Panc1 (cell line): ENCODE measurements around the gene NOX5.

Experiments
- CTCF ChIP-seq: fragments of 450-650 bp; IDR thresholded peaks from 2 replicates; pipeline ENCODE4 v1.5.1; 2017; ENCODE audit warnings: mild to moderate bottlenecking
- POLR2AphosphoS5 ChIP-seq: IDR thresholded peaks from 2 replicates; pipeline ENCODE4 v1.6.1; 2012; ENCODE audit warnings: mild to moderate bottlenecking, low read depth, low read length, moderate library complexity
- TF ChIP-seq, protein P1 (sequence below), 2 experiments: IDR thresholded peaks; 2 replicates each; pipeline ENCODE4 v1.6.1; 2011 to 2012; ENCODE audit warnings: low read depth in 2 of 2, control low read depth in 1 of 2, low read length in 1 of 2, mild to moderate bottlenecking in 1 of 2, moderate library complexity in 1 of 2; ENCODE audit not compliant: insufficient read depth in 1 of 2

GRCh38 chr15:69092159-69092558 is 77.7 kb downstream of the NOX5 start:
- TF ChIP-seq POLR2AphosphoS5 (no peak), CTCF (no peak)
- TF ChIP-seq, protein P1, sequence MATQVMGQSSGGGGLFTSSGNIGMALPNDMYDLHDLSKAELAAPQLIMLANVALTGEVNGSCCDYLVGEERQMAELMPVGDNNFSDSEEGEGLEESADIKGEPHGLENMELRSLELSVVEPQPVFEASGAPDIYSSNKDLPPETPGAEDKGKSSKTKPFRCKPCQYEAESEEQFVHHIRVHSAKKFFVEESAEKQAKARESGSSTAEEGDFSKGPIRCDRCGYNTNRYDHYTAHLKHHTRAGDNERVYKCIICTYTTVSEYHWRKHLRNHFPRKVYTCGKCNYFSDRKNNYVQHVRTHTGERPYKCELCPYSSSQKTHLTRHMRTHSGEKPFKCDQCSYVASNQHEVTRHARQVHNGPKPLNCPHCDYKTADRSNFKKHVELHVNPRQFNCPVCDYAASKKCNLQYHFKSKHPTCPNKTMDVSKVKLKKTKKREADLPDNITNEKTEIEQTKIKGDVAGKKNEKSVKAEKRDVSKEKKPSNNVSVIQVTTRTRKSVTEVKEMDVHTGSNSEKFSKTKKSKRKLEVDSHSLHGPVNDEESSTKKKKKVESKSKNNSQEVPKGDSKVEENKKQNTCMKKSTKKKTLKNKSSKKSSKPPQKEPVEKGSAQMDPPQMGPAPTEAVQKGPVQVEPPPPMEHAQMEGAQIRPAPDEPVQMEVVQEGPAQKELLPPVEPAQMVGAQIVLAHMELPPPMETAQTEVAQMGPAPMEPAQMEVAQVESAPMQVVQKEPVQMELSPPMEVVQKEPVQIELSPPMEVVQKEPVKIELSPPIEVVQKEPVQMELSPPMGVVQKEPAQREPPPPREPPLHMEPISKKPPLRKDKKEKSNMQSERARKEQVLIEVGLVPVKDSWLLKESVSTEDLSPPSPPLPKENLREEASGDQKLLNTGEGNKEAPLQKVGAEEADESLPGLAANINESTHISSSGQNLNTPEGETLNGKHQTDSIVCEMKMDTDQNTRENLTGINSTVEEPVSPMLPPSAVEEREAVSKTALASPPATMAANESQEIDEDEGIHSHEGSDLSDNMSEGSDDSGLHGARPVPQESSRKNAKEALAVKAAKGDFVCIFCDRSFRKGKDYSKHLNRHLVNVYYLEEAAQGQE (IDR thresholded peaks at IDR 0.05; ENCODE audit: insufficient read depth in 1 of 2, low read depth in 2 of 2, low read length in 1 of 2): no peak
